GM12801 (cell line): ENCODE data around the gene DLG1.

Experiments used
- TF ChIP-seq, protein P1 (sequence below): IDR thresholded peaks from one replicate; pipeline ENCODE4 v1.5.1; 2011; ENCODE audit warnings: control low read depth; ENCODE audit not compliant: insufficient read length; ENCODE audit errors: extremely low read depth

Gene DLG1

DNA sequence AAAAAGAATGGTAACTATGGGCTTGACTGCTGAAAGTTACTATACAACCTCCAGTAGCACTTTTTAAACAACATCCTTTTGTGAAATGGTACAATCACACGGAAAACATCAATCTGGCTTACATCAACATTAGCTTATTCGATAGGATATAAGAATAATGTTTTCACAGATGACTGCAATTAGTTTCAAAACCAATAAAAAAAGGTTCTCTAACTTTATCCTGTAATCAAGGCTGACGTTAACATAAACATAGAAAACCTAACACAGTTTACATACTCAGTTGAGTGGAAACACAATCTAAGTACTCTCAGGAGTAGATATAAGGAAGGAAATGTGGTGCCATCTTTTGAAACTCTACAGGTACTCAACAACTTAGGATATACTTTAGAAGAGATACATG, 102.2 kb downstream of the DLG1 start:
- TF ChIP-seq, protein P1, sequence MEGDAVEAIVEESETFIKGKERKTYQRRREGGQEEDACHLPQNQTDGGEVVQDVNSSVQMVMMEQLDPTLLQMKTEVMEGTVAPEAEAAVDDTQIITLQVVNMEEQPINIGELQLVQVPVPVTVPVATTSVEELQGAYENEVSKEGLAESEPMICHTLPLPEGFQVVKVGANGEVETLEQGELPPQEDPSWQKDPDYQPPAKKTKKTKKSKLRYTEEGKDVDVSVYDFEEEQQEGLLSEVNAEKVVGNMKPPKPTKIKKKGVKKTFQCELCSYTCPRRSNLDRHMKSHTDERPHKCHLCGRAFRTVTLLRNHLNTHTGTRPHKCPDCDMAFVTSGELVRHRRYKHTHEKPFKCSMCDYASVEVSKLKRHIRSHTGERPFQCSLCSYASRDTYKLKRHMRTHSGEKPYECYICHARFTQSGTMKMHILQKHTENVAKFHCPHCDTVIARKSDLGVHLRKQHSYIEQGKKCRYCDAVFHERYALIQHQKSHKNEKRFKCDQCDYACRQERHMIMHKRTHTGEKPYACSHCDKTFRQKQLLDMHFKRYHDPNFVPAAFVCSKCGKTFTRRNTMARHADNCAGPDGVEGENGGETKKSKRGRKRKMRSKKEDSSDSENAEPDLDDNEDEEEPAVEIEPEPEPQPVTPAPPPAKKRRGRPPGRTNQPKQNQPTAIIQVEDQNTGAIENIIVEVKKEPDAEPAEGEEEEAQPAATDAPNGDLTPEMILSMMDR: no peak

- TF ChIP-seq, protein P1: no peak
These were observed 103.1 kb downstream of the DLG1 start for GRCh38 chr3:197195326-197195725.

DNA sequence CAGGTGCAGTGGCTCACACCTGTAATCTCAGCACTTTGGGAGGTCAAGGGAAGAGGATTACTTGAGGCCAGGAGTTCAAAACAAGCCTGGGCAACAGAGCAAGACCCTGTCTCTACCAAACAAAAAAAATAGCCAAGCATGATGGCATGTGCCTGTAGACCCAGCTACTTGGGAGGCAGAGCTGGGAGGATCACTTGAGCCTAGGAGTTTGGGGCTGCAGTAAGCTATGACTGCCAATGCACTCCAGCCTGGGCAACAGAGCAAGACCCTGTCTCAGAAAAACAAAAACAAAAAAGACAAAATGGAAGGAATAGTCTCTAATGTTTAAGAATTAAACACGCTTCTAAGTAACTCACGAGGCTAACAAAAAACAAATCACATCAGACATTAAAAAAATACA, 106.5 kb downstream of the DLG1 start:
- TF ChIP-seq, protein P1: no peak

DNA sequence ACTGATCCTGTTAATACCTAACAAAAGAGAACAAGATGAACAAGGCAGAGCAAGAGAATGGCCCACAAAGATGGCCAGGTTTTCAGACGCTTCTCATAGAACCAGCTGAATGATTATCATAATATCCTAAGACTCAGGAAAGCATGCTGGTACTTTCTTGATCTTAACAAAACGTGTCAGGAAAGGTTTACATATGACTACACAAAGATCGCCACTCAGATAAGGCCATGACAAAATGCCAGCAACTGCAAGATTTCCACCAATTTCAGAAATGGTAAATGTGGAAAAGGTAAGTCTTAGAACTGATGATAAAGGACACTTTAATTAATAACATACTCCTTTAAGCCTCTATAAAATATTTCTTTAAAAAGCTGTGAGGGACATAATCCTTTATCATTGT, 108.8 kb downstream of the DLG1 start:
- TF ChIP-seq, protein P1: no peak

DNA sequence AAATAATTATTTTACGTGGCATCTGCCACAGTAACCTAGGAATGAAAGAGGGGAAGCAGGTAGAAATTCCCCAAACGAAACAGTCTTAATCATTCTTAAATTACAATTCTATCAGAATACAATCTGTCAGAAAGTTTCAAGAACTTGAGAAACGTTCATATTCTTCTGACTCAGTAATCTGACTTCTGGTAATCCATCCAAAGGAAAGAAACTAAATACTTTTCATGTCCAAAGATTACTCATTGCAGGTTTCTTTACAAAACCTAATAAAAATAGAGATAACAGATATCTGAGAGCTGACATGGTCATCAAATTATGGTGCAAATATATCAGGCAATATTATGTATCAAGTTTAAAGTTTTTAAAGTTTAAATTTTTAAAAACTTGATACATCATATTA, 109.4 kb downstream of the DLG1 start:
- TF ChIP-seq, protein P1: no peak

DNA sequence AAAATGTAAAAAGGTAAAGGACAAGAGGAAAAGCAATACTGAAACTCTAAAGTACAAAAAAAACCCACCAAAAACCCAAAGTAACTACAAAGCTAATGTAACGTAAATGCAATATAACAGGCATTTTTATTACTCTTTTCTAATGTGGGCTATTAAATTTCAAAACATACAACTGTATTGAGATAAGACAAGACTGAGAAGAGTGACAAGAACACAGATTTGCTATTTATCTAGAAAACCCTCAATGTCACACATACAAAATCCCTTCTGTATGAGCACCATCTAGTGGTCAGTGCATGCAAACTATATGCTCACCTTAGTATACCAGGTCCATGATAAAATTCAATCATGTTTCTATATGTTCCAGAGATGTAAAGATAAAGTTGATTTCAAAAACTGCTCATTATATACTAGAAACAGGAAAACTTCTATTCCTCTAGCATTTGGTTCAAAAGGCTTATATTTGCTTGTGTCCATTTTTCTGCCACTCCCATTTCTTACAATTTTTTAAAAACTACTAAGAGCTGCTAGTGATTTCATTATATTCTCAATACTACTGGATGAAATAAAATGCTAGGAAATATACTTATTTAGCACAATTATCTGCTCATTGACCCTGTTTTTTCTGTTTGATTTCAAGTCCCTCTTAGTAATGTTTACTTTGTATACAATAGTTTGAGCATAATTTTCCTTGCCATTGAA, 111.4 kb downstream of the DLG1 start:
- TF ChIP-seq, protein P1: no peak

- TF ChIP-seq, protein P1: no peak
These were observed 114.8 kb downstream of the DLG1 start for GRCh38 chr3:197183582-197183981.
